Adrenal gland (tissue), 5 donors: ENCODE data around the gene KMT2C.

Source experiments
- CTCF ChIP-seq, 6 experiments: fragments of 450-650 bp in 4 of 6; fragments of 200-600 bp in 2 of 6; sonication (generic) in 1 of 6; IDR thresholded peaks; 1 replicate in 5 of 6; 2 replicates in 1 of 6; pipeline versions ENCODE4 v1.5.1 to v1.8.0; 2016 to 2021; ENCODE audit warnings: antibody characterized with exemption in 6 of 6, mild to moderate bottlenecking in 2 of 6, moderate library complexity in 1 of 6
- POLR2A ChIP-seq, 2 donors: fragments of 450-650 bp; IDR thresholded peaks; one replicate each; pipeline ENCODE4 v1.6.1; 2017; ENCODE audit warnings: antibody characterized with exemption in 2 of 2, mild to moderate bottlenecking in 2 of 2, moderate library complexity in 1 of 2
- donor health status: DM: no; HTN: no; CAD: no.

DNA sequence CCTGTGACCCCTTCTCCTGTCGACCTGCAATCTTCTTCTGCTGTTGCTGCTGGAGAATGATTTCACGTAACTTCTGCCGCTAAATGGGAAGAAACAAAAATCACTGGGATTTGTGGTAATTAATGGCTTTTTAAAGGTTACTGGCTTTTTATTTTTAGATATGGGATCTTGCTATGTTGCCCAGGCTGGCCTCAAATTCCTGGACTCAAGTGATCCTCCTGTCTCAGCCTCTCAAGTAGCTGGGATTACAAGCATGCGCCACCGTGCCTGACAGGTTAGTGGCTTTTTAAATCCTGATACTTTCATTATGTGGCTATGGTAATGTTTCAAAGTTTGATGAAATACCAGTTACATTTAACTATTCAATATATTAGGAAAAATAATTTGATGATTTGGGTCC, 255.8 kb downstream of the KMT2C start:
- TF ChIP-seq CTCF (IDR thresholded peaks at IDR 0.05) (no peak), POLR2A (IDR thresholded peaks at IDR 0.05) (no peak)
